ENCODE results near the gene NOLC1.

The NOLC1 gene

GRCh38 chr10:102211615-102212299 lies 59.6 kb downstream of the NOLC1 start:
- DNase-seq = no peak
